ENCODE data around the gene ATF6.

DNA sequence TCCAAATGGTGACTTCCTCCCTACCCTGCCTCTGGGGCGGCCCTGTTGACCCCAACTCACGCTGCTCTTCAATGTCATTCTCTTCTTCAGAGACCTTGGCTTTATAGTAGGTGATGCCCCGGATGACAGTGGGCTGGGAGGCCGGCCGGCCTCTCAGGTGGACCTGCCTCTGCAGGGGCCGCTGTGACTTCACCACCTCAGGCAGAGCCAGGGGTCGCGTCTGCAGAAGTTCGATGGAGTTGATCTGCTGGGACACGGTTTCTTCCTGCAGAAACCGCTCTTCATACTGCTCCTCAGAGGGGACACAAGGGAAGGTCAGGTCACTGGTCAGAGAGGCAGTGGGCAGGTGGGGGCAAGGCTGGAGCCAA, 233.9 kb downstream of the ATF6 start:
- TF ChIP-seq EZH2 (IDR thresholded peaks at IDR 0.05; ENCODE audit: borderline replicate concordance, low read depth, low read length, severe bottlenecking) (no peak), POLR2AphosphoS5 (IDR thresholded peaks at IDR 0.05; ENCODE audit: insufficient read depth, low read depth, low read length) (no peak)

All from endothelial cell of umbilical vein (primary cell).